Measurements from ENCODE around the gene PARL.
"Not testable (repeated sequence)": the region's sequence is repeated elsewhere in the genome, so short reads cannot be mapped to it uniquely, and the experiment has no call there.

GRCh38 chr3:183877227-183877626 is 7.5 kb downstream of the PARL start:
- TF ChIP-seq CTCF (conservative IDR thresholded peaks at IDR 0.05 in 1 of 2, IDR thresholded peaks at IDR 0.05 in 1 of 2; ENCODE audit: extremely low read depth in 1 of 2, insufficient read depth in 1 of 2, low read depth in 1 of 2, low read length in 2 of 2); EZH2 (IDR thresholded peaks at IDR 0.05; ENCODE audit: borderline replicate concordance, low read length): not testable (repeated sequence)

Data from mammary epithelial cell (primary cell).